Hepatocyte (in vitro differentiated cells): ENCODE data around the gene ASIC2.

Experiments used
- EZH2 ChIP-seq: fragments of 200-600 bp; sonication (generic); IDR thresholded peaks from 2 replicates; pipeline ENCODE4 v1.6.1; 2016; ENCODE audit warnings: antibody characterized with exemption, mild to moderate bottlenecking, borderline replicate concordance
- EZH2phosphoT487 ChIP-seq: fragments of 200-600 bp; sonication (generic); IDR thresholded peaks from one replicate; pipeline ENCODE4 v1.6.1; 2018; ENCODE audit warnings: antibody characterized with exemption, mild to moderate bottlenecking, low read depth, moderate library complexity; ENCODE audit not compliant: unreplicated experiment, severe bottlenecking
- TF ChIP-seq, protein P1 (sequence below): fragments of 200-600 bp; sonication (generic); IDR thresholded peaks from 2 replicates; pipeline ENCODE4 v1.5.1; 2016; ENCODE audit warnings: antibody characterized with exemption, mild to moderate bottlenecking; ENCODE audit not compliant: poor library complexity

DNA sequence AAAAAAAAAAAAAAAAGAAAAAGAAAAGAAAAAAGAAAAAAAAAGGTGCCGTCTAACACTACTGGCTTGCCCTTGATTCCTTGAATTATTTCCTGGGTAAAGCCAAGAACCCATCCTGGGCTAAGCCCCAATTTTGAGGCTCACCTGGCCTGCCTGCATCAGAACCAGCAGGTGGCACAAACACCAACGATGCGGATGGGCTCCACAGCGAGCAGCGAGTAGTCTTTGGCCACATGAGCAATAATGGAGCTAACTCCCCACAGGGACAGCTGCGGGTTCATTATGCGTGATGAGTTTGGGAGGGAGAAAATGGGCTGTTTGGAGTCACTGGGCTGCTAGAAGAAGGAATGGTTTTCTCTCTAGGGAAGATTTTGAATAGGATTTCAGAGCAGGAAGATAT, 91.1 kb downstream of the ASIC2 start:
- TF ChIP-seq, protein P1, sequence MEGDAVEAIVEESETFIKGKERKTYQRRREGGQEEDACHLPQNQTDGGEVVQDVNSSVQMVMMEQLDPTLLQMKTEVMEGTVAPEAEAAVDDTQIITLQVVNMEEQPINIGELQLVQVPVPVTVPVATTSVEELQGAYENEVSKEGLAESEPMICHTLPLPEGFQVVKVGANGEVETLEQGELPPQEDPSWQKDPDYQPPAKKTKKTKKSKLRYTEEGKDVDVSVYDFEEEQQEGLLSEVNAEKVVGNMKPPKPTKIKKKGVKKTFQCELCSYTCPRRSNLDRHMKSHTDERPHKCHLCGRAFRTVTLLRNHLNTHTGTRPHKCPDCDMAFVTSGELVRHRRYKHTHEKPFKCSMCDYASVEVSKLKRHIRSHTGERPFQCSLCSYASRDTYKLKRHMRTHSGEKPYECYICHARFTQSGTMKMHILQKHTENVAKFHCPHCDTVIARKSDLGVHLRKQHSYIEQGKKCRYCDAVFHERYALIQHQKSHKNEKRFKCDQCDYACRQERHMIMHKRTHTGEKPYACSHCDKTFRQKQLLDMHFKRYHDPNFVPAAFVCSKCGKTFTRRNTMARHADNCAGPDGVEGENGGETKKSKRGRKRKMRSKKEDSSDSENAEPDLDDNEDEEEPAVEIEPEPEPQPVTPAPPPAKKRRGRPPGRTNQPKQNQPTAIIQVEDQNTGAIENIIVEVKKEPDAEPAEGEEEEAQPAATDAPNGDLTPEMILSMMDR, result no peak
- TF ChIP-seq EZH2phosphoT487, result no peak
- no peak for TF ChIP-seq EZH2
